Subcutaneous abdominal adipose tissue (tissue), 5 donors: ENCODE results near the gene C11orf58.

Experiments
- H3K27ac ChIP-seq: one replicate; pipeline ENCODE4 v1.7.0; 2013; ENCODE audit warnings: low read depth, mild to moderate bottlenecking, inconsistent platforms, low read length, moderate library complexity
- H3K27me3 ChIP-seq, 5 donors: one replicate each; pipeline ENCODE4 v1.7.0; 2013; ENCODE audit warnings: low read length in 5 of 5, inconsistent platforms in 1 of 5; ENCODE audit not compliant: control insufficient read depth in 5 of 5, insufficient read depth in 4 of 5
- H3K36me3 ChIP-seq, 5 donors: one replicate each; pipeline ENCODE4 v1.7.0; 2013; ENCODE audit warnings: low read length in 5 of 5; ENCODE audit not compliant: control insufficient read depth in 5 of 5, insufficient read depth in 5 of 5
- H3K4me1 ChIP-seq, 5 donors: one replicate each; pipeline ENCODE4 v1.7.0; 2013; ENCODE audit warnings: low read length in 5 of 5, mild to moderate bottlenecking in 3 of 5, moderate library complexity in 1 of 5; ENCODE audit not compliant: control insufficient read depth in 5 of 5, insufficient read depth in 5 of 5
- H3K4me3 ChIP-seq, 5 donors: one replicate each; pipeline ENCODE4 v1.7.0; 2013; ENCODE audit warnings: low read length in 5 of 5, low read depth in 1 of 5
- H3K9ac ChIP-seq, 5 donors: one replicate each; pipeline ENCODE4 v1.7.0; 2013; ENCODE audit warnings: low read length in 5 of 5, mild to moderate bottlenecking in 4 of 5, moderate library complexity in 3 of 5
- H3K9me3 ChIP-seq, 5 donors: one replicate each; pipeline ENCODE4 v1.7.0; 2013; ENCODE audit warnings: low read length in 5 of 5; ENCODE audit not compliant: control insufficient read depth in 5 of 5
- donor health status: healthy.
- donor health status: healthy.
- donor health status: healthy.
- donor health status: healthy.
- donor health status: healthy.

The C11orf58 gene

GRCh38 chr11:16743478-16743877 is 5.0 kb downstream of the C11orf58 start:
- peaks cover 3 to 57% (median 38%) of the 10 kb centered on the region in 5 donors for H3K4me1 ChIP-seq
- H3K36me3 ChIP-seq = peaks cover 9 to 39% (median 32%) of the 10 kb centered on the region in 5 donors
- no peak overlapping the region for H3K27ac ChIP-seq
- H3K9me3 ChIP-seq = no peaks in the 10 kb centered on the region
- H3K4me3 ChIP-seq = no peak overlapping the region
- H3K27me3 ChIP-seq = no peaks in the 10 kb centered on the region
- no peak overlapping the region for H3K9ac ChIP-seq

- no peaks in the 10 kb centered on the region for H3K9me3 ChIP-seq
- H3K27ac ChIP-seq = no peak overlapping the region
- no peak overlapping the region for H3K4me3 ChIP-seq
- H3K36me3 ChIP-seq = peaks cover 10 to 45% (median 35%) of the 10 kb centered on the region in 5 donors
- no peaks in the 10 kb centered on the region for H3K27me3 ChIP-seq
- H3K4me1 ChIP-seq = peaks cover 3 to 55% (median 36%) of the 10 kb centered on the region in 5 donors
- no peak overlapping the region for H3K9ac ChIP-seq
Observed at GRCh38 chr11:16744128-16744725, 5.8 kb downstream of the C11orf58 start.

- Histone ChIP-seq H3K36me3 (peaks cover 27 to 64% (median 53%) of the 10 kb centered on the region in 5 donors), H3K4me3 (no peak overlapping the region), H3K27me3 (no peaks in the 10 kb centered on the region), H3K9ac (no peak overlapping the region), H3K4me1 (peaks cover 3 to 38% (median 22%) of the 10 kb centered on the region in 5 donors), H3K9me3 (no peaks in the 10 kb centered on the region), H3K27ac (no peak overlapping the region)
Observed at GRCh38 chr11:16745950-16746605, 7.6 kb downstream of the C11orf58 start.

- Histone ChIP-seq H3K9me3 (no peaks in the 10 kb centered on the region), H3K4me3 (no peak overlapping the region), H3K36me3 (peaks cover 55 to 91% (median 79%) of the 10 kb centered on the region in 5 donors)
Observed at GRCh38 chr11:16749092-16749491, 10.6 kb downstream of the C11orf58 start.

GRCh38 chr11:16749666-16750065 is 11.2 kb downstream of the C11orf58 start:
- Histone ChIP-seq H3K27me3 (no peaks in the 10 kb centered on the region), H3K9ac (no peak overlapping the region), H3K27ac (no peak overlapping the region), H3K4me1 (peaks cover 0 to 8% (median 2%) of the 10 kb centered on the region in 5 donors), H3K4me3 (no peak overlapping the region), H3K9me3 (no peaks in the 10 kb centered on the region), H3K36me3 (peaks cover 57 to 90% (median 78%) of the 10 kb centered on the region in 5 donors)

More at GRCh38 chr11:16749092-16749491, 10.6 kb downstream of the C11orf58 start:
- Histone ChIP-seq H3K9ac (no peak overlapping the region), H3K27me3 (no peaks in the 10 kb centered on the region), H3K4me1 (peaks cover 0 to 11% (median 3%) of the 10 kb centered on the region in 5 donors), H3K27ac (no peak overlapping the region)

- H3K9me3 ChIP-seq = no peaks in the 10 kb centered on the region
- H3K9ac ChIP-seq = no peak overlapping the region
- H3K4me1 ChIP-seq = peaks cover 0 to 5% (median 2%) of the 10 kb centered on the region in 5 donors
- H3K27ac ChIP-seq = no peak overlapping the region
- no peaks in the 10 kb centered on the region for H3K27me3 ChIP-seq
- H3K36me3 ChIP-seq = peaks cover 57 to 92% (median 74%) of the 10 kb centered on the region in 5 donors
- no peak overlapping the region for H3K4me3 ChIP-seq
Observed at GRCh38 chr11:16750417-16750816, 12.0 kb downstream of the C11orf58 start.

GRCh38 chr11:16758382-16759024 is 20.1 kb downstream of the C11orf58 start:
- Histone ChIP-seq H3K9me3 (no peaks in the 10 kb centered on the region), H3K9ac (no peak overlapping the region), H3K27ac (no peak overlapping the region), H3K36me3 (peaks cover 22 to 46% (median 27%) of the 10 kb centered on the region in 5 donors), H3K4me1 (no peaks in the 10 kb centered on the region), H3K27me3 (no peaks in the 10 kb centered on the region), H3K4me3 (no peak overlapping the region)

GRCh38 chr11:16759857-16760508 is 21.5 kb downstream of the C11orf58 start:
- Histone ChIP-seq H3K36me3 (peaks cover 11 to 34% (median 19%) of the 10 kb centered on the region in 5 donors), H3K4me3 (no peak overlapping the region), H3K9ac (no peak overlapping the region), H3K9me3 (no peaks in the 10 kb centered on the region), H3K27ac (no peak overlapping the region), H3K27me3 (no peaks in the 10 kb centered on the region), H3K4me1 (no peaks in the 10 kb centered on the region)

GRCh38 chr11:16763746-16764145 is 25.3 kb downstream of the C11orf58 start:
- Histone ChIP-seq H3K36me3 (peaks cover 0 to 3% (median 0%) of the 10 kb centered on the region in 5 donors), H3K9ac (no peak overlapping the region), H3K4me3 (no peak overlapping the region), H3K4me1 (no peaks in the 10 kb centered on the region), H3K27ac (no peak overlapping the region), H3K9me3 (no peaks in the 10 kb centered on the region), H3K27me3 (no peaks in the 10 kb centered on the region)
